HG03064 (cell line): Measurements from ENCODE around the gene PRR5L.
"Not testable (repeated sequence)": the region's sequence is repeated elsewhere in the genome, so short reads cannot be mapped to it uniquely, and the experiment has no call there.

Experiments used
- ATAC-seq: cut with Tn5 transposase; IDR thresholded peaks from one replicate; pipeline ENCODE4 v1.9.1; 2021; ENCODE audit warnings: low read depth; ENCODE audit not compliant: unreplicated experiment

PRR5L gene

GRCh38 chr11:36454941-36455631 is 159.0 kb downstream of the PRR5L start:
- ATAC-seq, result no peak

- no peak for ATAC-seq
Observed at GRCh38 chr11:36455658-36456111, 159.6 kb downstream of the PRR5L start.

- no peak for ATAC-seq
Observed at GRCh38 chr11:36456156-36456555, 160.1 kb downstream of the PRR5L start.

- ATAC-seq, result no peak
Observed at GRCh38 chr11:36458129-36458915, 162.2 kb downstream of the PRR5L start.

GRCh38 chr11:36459046-36459445 is 163.0 kb downstream of the PRR5L start:
- ATAC-seq, result no peak

GRCh38 chr11:36460220-36460619 is 164.1 kb downstream of the PRR5L start:
- no peak for ATAC-seq

- ATAC-seq, result no peak
Observed at GRCh38 chr11:36462321-36462720, 166.2 kb downstream of the PRR5L start.

- ATAC-seq, result no peak
Observed at GRCh38 chr11:36463781-36464180, 167.7 kb downstream of the PRR5L start.

GRCh38 chr11:36464720-36465119 is 168.6 kb downstream of the PRR5L start:
- no peak for ATAC-seq

- ATAC-seq, result no peak
Observed at GRCh38 chr11:36465449-36466163, 169.5 kb downstream of the PRR5L start.

GRCh38 chr11:36467012-36467411 is 170.9 kb downstream of the PRR5L start:
- no peak for ATAC-seq

- ATAC-seq, result no peak
Observed at GRCh38 chr11:36467916-36468315, 171.8 kb downstream of the PRR5L start.

- no peak for ATAC-seq
Observed at GRCh38 chr11:36469063-36469462, 173.0 kb downstream of the PRR5L start.

GRCh38 chr11:36469881-36470802 is 174.1 kb downstream of the PRR5L start:
- ATAC-seq, result no peak

- ATAC-seq, result no peak
Observed at GRCh38 chr11:36471577-36471976, 175.5 kb downstream of the PRR5L start.

- ATAC-seq, result no peak
Observed at GRCh38 chr11:36475192-36475591, 179.1 kb downstream of the PRR5L start.

- ATAC-seq, result no peak
Observed at GRCh38 chr11:36478700-36479329, 182.7 kb downstream of the PRR5L start.

- no peak for ATAC-seq
Observed at GRCh38 chr11:36480833-36481232, 184.7 kb downstream of the PRR5L start.

GRCh38 chr11:36483042-36483441 is 187.0 kb downstream of the PRR5L start:
- ATAC-seq, result not testable (repeated sequence)
